ENCODE measurements around the gene CRIP2. TPM values are rescaled to one million over a fixed set of nuclear protein-coding genes. Genes with fewer than 3 reads are reported as not detected.

The CRIP2 gene
- total RNA-seq, 3 donors from 2014 or later (not counting 1 experiment from before 2014, with no cell fraction given), result 1.7 to 4.6 (median 2.0) TPM

GRCh38 chr14:105480807-105481801 lies 6.5 kb downstream of the CRIP2 start:
- peak overlapping the region; percentile 98 for H3K27ac ChIP-seq (ENCODE audit: low read length)
- no peaks in the 10 kb centered on the region for H3K9me3 ChIP-seq (ENCODE audit: control insufficient read depth, insufficient read depth, low read length)
- 2% methylated on average over 33 of the region's 35 CpGs for WGBS (ENCODE audit: insufficient coverage)
- Mint-ChIP-seq H3K4me1 (peaks cover 19 to 71% of the 10 kb centered on the region in 2 donors), H3K27ac (peak overlapping the region; percentile 95 to 100), H3K36me3 (no peaks in the 10 kb centered on the region), H3K4me3 (peak overlapping the region; percentile 74), H3K9me3 (no peaks in the 10 kb centered on the region), H3K27me3 (ENCODE audit: low read depth in 2 of 2) (peaks cover 0 to 3% of the 10 kb centered on the region in 2 donors)
- H3K27me3 ChIP-seq (ENCODE audit: control insufficient read depth, insufficient read depth, low read length), result peaks cover 10% of the 10 kb centered on the region
- intact Hi-C loops (cut with micrococcal nuclease), result no loop called here
- peak; percentile 91 to 95 for DNase-seq
- peak; percentile 56 to 82 (median 58) for ATAC-seq
- peaks cover 88% of the 10 kb centered on the region for H3K4me1 ChIP-seq (ENCODE audit: control insufficient read depth, insufficient read depth, low read length)
- H3K36me3 ChIP-seq (ENCODE audit: control insufficient read depth, insufficient read depth, low read length), result no peaks in the 10 kb centered on the region
- peak; percentile 99 for TF ChIP-seq CTCF (IDR thresholded peaks at IDR 0.05)
- peak overlapping the region; percentile 36 for H3K4me3 ChIP-seq (ENCODE audit: low read length)

- Histone ChIP-seq H3K27me3 (ENCODE audit: control insufficient read depth, insufficient read depth, low read length) (peaks cover 2% of the 10 kb centered on the region), H3K9me3 (ENCODE audit: control insufficient read depth, insufficient read depth, low read length) (no peaks in the 10 kb centered on the region), H3K36me3 (ENCODE audit: control insufficient read depth, insufficient read depth, low read length) (no peaks in the 10 kb centered on the region), H3K4me1 (ENCODE audit: control insufficient read depth, insufficient read depth, low read length) (peaks cover 88% of the 10 kb centered on the region), H3K4me3 (ENCODE audit: low read length) (peak overlapping the region; percentile 36), H3K27ac (ENCODE audit: low read length) (peak overlapping the region; percentile 98)
- ATAC-seq (peak; percentile 58 to 79 (median 67)), DNase-seq (peak; percentile 92 to 100)
- Mint-ChIP-seq H3K9me3 (no peaks in the 10 kb centered on the region), H3K4me1 (peaks cover 19 to 72% of the 10 kb centered on the region in 2 donors), H3K4me3 (peak overlapping the region; percentile 67), H3K36me3 (no peaks in the 10 kb centered on the region), H3K27me3 (ENCODE audit: low read depth in 2 of 2) (peaks cover 0 to 3% of the 10 kb centered on the region in 2 donors), H3K27ac (peak overlapping the region; percentile 95 to 100)
- intact Hi-C loops (cut with micrococcal nuclease), result loop anchor here (1.0 kb wide), 1 partner anchor 8 kb away; no protein-coding TSS in a partner anchor
- WGBS (ENCODE audit: insufficient coverage), result 4% methylated on average over 18 of the region's 18 CpGs
- no peak for TF ChIP-seq CTCF (IDR thresholded peaks at IDR 0.05)
Measured at GRCh38 chr14:105481886-105482457, 7.4 kb downstream of the CRIP2 start.

GRCh38 chr14:105482486-105483110 lies 8.0 kb downstream of the CRIP2 start:
- Histone ChIP-seq H3K27me3 (ENCODE audit: control insufficient read depth, insufficient read depth, low read length) (peaks cover 2% of the 10 kb centered on the region), H3K4me1 (ENCODE audit: control insufficient read depth, insufficient read depth, low read length) (peaks cover 83% of the 10 kb centered on the region), H3K9me3 (ENCODE audit: control insufficient read depth, insufficient read depth, low read length) (no peaks in the 10 kb centered on the region), H3K4me3 (ENCODE audit: low read length) (no peak overlapping the region), H3K36me3 (ENCODE audit: control insufficient read depth, insufficient read depth, low read length) (no peaks in the 10 kb centered on the region), H3K27ac (ENCODE audit: low read length) (peak overlapping the region; percentile 98)
- 91% methylated on average over 18 of the region's 18 CpGs for WGBS (ENCODE audit: insufficient coverage)
- intact Hi-C loops (cut with micrococcal nuclease), result loop anchor here (1.0 kb wide), 1 partner anchor 8 kb away; no protein-coding TSS in a partner anchor
- Mint-ChIP-seq H3K27me3 (ENCODE audit: low read depth in 2 of 2) (peaks cover 0 to 3% of the 10 kb centered on the region in 2 donors), H3K36me3 (no peaks in the 10 kb centered on the region), H3K4me3 (peak overlapping the region; percentile 67), H3K4me1 (peaks cover 13 to 69% of the 10 kb centered on the region in 2 donors), H3K27ac (peak overlapping the region; percentile 95 to 100), H3K9me3 (no peaks in the 10 kb centered on the region)
- DNase-seq, result no peak
- TF ChIP-seq CTCF (IDR thresholded peaks at IDR 0.05), result no peak
- ATAC-seq, result no peak

Measured in natural killer cell (primary cell).